Osteocyte (in vitro differentiated cells): ENCODE results near the gene SLC35A5. TPM values are rescaled to one million over a fixed set of nuclear protein-coding genes. Genes with fewer than 3 reads are reported as not detected.

Experiments used
- DNase-seq: peaks from one replicate; pipeline ENCODE4 v3.0.0; 2021; ENCODE audit warnings: mixed read lengths; ENCODE audit not compliant: unreplicated experiment; ENCODE audit errors: extremely low spot score
- H3K27ac Mint-ChIP-seq: one replicate; pipeline ENCODE4 v1.8.0; 2021; ENCODE audit warnings: mild to moderate bottlenecking, mixed read lengths; ENCODE audit not compliant: unreplicated experiment
- H3K27me3 Mint-ChIP-seq: one replicate; pipeline ENCODE4 v1.8.0; 2021; ENCODE audit warnings: mixed read lengths; ENCODE audit not compliant: unreplicated experiment
- H3K36me3 Mint-ChIP-seq: one replicate; pipeline ENCODE4 v1.8.0; 2021; ENCODE audit warnings: mixed read lengths; ENCODE audit not compliant: unreplicated experiment
- H3K4me1 Mint-ChIP-seq: one replicate; pipeline ENCODE4 v1.8.0; 2021; ENCODE audit warnings: mixed read lengths; ENCODE audit not compliant: unreplicated experiment
- H3K4me3 Mint-ChIP-seq: one replicate; pipeline ENCODE4 v1.8.0; 2021; ENCODE audit warnings: mild to moderate bottlenecking, moderate library complexity, mixed read lengths; ENCODE audit not compliant: unreplicated experiment
- H3K9me3 Mint-ChIP-seq: one replicate; pipeline ENCODE4 v1.8.0; 2021; ENCODE audit warnings: mixed read lengths; ENCODE audit not compliant: unreplicated experiment
- CTCF ChIP-seq: fragments of 200-600 bp; sonication (generic); IDR thresholded peaks from 2 replicates; pipeline ENCODE4 v1.5.0; 2021; ENCODE audit warnings: antibody characterized with exemption, mild to moderate bottlenecking, moderate library complexity
- total RNA-seq: library from RNA; stranded (reverse); gene quantifications from 2 replicates; pipeline ENCODE4 v1.2.1, GENCODE V29; 2021

Gene SLC35A5
- total RNA-seq, 1 donor from 2014 or later: 51.6 TPM

DNA sequence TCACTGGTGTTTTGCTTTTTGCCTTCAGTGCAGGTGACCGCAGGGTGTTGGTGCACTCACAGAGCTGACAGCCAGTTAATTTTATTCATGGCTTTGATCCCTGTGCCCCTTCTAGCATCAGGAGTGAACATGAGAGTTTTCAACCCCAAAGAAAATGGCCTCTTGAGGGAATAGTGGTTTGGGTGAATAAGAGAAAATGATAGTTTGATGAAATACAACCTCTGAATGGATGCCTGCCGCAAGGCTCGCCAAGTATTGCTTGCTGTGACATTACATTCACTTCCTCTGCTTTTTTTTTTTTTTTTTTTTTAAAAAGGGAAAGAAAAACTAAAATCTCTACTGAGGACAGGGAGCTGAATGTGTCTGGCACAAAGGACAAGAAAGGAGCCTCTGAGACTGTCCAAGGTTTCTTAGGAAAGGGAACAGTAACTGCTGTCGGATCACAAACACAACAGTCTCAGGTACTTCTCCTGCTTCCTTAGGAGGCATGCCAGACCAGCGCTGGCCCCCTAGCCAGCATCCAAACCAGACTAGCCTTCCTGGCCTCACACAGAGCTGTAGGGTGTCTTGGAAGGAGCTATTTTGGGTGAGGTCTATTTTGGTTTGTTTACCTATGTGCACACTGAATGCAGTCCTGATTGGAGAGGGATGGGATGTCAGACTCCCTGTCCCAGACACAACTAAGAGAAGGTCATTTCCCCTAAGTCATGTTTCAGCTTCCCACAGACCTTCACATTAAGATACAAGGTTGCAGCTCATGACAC is 50.1 kb downstream of the SLC35A5 start:
- no peak for TF ChIP-seq CTCF
- H3K27ac Mint-ChIP-seq: peak overlapping the region; percentile 67
- H3K27me3 Mint-ChIP-seq: no peaks in the 10 kb centered on the region
- H3K9me3 Mint-ChIP-seq: no peaks in the 10 kb centered on the region
- H3K4me1 Mint-ChIP-seq: peaks cover 16% of the 10 kb centered on the region
- peaks cover 77% of the 10 kb centered on the region for H3K36me3 Mint-ChIP-seq
- DNase-seq: no peak
- no peak overlapping the region for H3K4me3 Mint-ChIP-seq

GRCh38 chr3:112615989-112616731 is 54.3 kb downstream of the SLC35A5 start:
- peak overlapping the region; percentile 71 for H3K27ac Mint-ChIP-seq
- peaks cover 65% of the 10 kb centered on the region for H3K36me3 Mint-ChIP-seq
- peaks cover 22% of the 10 kb centered on the region for H3K4me1 Mint-ChIP-seq
- H3K27me3 Mint-ChIP-seq: no peaks in the 10 kb centered on the region
- H3K9me3 Mint-ChIP-seq: no peaks in the 10 kb centered on the region
- DNase-seq: no peak
- no peak overlapping the region for H3K4me3 Mint-ChIP-seq
- TF ChIP-seq CTCF: no peak

- no peaks in the 10 kb centered on the region for H3K9me3 Mint-ChIP-seq
- H3K36me3 Mint-ChIP-seq: peaks cover 63% of the 10 kb centered on the region
- peaks cover 26% of the 10 kb centered on the region for H3K4me1 Mint-ChIP-seq
- H3K27me3 Mint-ChIP-seq: no peaks in the 10 kb centered on the region
- TF ChIP-seq CTCF: no peak
- no peak overlapping the region for H3K4me3 Mint-ChIP-seq
- H3K27ac Mint-ChIP-seq: peak overlapping the region; percentile 71
- no peak for DNase-seq
These were observed 55.4 kb downstream of the SLC35A5 start for GRCh38 chr3:112617285-112617684.

GRCh38 chr3:112619295-112619694 is 57.5 kb downstream of the SLC35A5 start:
- Mint-ChIP-seq H3K4me3 (no peak overlapping the region), H3K9me3 (no peaks in the 10 kb centered on the region), H3K27ac (peak overlapping the region; percentile 79), H3K27me3 (no peaks in the 10 kb centered on the region), H3K36me3 (peaks cover 60% of the 10 kb centered on the region), H3K4me1 (peaks cover 26% of the 10 kb centered on the region)
- no peak for DNase-seq
- no peak for TF ChIP-seq CTCF

DNA sequence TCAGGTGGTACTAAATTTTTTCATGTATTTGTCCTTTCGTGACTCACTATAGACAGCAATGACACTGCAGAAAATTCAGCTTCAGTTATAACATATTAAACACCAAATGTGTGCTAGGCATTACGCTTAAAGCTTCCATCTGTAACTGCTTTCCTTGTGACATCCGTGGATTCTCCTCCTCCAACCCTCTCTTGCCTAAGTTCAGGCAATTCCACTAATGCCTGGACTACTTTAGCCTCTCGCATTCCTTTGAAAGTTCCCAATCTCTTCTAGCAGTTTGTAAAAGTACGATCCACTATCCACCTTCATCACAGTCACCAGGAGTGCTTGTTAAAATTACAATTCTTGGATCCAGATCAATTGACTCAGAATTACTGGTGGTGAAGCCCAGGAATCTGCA is 61.4 kb downstream of the SLC35A5 start:
- no peaks in the 10 kb centered on the region for H3K27me3 Mint-ChIP-seq
- TF ChIP-seq CTCF: no peak
- H3K36me3 Mint-ChIP-seq: peaks cover 53% of the 10 kb centered on the region
- H3K4me3 Mint-ChIP-seq: no peak overlapping the region
- H3K9me3 Mint-ChIP-seq: no peaks in the 10 kb centered on the region
- no peak for DNase-seq
- peak overlapping the region; percentile 73 for H3K27ac Mint-ChIP-seq
- peaks cover 33% of the 10 kb centered on the region for H3K4me1 Mint-ChIP-seq
